ENCODE data around the gene ST8SIA3. TPM values are rescaled to one million over a fixed set of nuclear protein-coding genes. Genes with fewer than 3 reads are reported as not detected.

The ST8SIA3 gene, protein sequence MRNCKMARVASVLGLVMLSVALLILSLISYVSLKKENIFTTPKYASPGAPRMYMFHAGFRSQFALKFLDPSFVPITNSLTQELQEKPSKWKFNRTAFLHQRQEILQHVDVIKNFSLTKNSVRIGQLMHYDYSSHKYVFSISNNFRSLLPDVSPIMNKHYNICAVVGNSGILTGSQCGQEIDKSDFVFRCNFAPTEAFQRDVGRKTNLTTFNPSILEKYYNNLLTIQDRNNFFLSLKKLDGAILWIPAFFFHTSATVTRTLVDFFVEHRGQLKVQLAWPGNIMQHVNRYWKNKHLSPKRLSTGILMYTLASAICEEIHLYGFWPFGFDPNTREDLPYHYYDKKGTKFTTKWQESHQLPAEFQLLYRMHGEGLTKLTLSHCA
- not detected in 2 replicates for total RNA-seq (2014; rRNA removed; shearing (Covaris generic))

DNA sequence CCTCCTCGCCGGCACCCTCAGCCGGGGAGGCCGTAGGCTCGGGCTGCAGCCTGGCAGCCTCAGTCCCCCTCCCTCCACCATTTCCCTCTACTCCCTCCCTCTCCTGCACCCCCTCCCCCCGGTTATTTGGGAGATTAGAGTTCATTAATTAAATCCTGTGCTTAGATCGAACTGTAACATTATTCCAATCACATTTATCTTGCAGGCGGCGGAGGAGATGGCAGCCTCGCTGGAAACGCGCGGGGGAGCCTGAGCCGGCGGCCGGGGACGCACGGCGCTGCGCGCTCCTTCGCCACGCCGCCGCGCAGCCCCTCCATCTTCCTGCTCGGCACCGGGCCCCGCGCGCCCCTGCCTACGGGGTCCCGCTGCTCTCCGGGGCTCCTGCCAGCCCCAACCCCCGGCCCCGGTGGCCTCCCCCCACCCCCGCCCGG is at the start of gene ST8SIA3:
Gene ST8SIA3 (plus strand): TSS at position 287 of the 431 bp plus-strand sequence. CDS start 290 bp downstream, outside the sequence.
- no peak for DNase-seq (ENCODE audit: low read depth)

DNA sequence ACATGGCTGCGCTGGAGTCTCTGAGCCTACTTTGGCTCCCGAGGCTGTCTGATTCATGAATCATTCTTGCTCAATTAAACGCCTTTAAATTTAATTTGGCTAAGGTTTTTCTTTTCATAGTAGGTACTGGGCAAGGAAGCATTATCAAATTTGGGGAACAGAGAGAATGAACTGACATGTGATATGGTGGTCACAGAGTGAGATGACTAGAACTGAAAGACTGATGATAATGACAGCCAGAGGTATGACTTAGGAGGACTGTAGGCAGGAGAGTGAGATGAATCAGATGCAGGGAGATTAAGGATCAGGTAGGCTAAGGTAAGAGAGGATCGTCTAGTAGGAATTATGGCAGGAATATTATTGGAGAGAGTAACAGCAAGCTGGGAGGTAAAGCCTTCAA is 40.9 kb upstream of the ST8SIA3 start:
- DNase-seq (ENCODE audit: low read depth) = no peak

DNA sequence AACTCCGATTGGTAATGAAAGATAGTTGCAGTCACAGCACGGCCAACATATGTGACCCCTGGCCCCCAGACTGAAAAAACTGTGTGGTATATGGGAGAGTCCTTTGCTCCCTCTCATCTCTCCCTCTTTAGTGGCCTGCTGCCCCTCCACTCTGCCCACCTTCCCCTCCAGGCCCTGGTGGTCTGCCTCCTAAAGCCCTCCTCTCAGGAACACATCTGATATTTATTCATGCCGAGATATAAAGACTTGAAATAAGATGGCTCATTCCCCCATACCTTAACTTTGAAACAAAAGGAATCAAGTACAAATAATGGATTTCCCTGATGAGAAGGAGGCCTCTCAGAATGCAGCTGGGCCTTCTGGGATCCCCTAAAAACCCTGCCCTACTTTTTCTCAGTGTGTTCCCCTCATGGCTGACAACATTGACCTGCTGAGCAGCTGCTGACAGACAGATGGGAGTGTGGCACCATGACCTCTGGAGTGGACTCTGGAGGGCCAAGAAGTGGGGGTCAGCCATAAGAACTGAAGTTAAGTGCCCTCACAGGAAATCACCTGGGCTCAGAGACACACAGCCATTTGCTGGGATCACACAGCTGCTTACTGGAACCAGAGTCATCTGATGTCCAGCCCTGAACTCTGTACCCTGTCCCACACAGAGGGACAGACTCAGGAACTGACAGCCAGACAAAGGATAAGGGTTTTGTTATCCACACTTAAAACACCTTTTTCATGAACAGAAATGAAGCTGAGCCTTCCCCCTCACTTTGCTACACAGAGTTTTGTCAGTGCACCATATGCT is 39.8 kb upstream of the ST8SIA3 start:
- no peak for DNase-seq (ENCODE audit: low read depth)

DNA sequence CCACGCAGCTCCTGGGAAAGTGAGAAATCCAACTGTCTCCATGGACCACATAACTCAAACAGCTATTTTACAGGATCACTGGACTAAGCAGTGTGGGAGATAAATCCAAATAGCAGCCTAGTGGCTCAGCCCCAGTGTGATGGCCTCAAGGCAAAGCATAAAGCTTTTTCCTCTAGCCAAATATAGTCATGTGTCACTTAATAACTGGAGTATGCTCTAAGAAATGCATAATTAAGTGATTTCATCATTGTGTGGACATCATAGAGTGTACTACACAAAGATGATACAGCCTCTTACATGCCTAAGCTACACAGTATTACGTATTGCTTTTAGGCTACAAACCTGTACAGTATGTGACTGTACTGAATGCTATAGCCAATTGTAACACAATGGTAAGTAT is 31.8 kb upstream of the ST8SIA3 start:
- DNase-seq (ENCODE audit: low read depth) = no peak

DNA sequence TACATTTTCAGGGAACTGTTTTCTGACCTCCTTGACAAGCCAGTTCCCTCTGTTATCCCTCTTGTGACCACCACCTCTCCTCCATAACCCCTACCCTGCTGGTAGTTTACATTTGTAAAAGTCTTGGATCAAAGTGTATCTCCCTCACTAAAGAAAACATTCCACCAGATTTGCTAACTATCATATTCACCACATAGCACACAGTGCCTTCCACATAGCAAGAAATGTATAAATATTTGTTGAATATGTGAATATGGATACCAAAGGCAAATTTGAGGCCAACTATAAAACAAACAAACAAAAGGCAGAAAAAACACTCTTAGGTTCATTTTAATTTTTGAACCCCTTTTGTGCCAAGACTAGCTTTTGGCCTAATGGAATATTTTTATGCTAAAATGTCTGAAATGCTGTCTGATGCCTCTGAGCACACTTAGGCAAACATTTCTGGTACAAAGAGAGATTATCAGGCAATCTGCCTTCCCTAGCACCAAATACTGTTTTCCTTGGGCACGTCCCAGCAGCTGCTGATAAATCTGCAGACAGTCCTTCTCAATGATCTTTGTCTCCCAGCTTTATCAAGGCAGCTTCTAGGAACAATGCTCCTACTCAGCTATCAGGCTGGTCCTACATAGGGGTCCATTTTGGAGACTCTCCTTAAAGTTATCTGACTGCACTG is 26.7 kb upstream of the ST8SIA3 start:
- no peak for DNase-seq (ENCODE audit: low read depth)

DNA sequence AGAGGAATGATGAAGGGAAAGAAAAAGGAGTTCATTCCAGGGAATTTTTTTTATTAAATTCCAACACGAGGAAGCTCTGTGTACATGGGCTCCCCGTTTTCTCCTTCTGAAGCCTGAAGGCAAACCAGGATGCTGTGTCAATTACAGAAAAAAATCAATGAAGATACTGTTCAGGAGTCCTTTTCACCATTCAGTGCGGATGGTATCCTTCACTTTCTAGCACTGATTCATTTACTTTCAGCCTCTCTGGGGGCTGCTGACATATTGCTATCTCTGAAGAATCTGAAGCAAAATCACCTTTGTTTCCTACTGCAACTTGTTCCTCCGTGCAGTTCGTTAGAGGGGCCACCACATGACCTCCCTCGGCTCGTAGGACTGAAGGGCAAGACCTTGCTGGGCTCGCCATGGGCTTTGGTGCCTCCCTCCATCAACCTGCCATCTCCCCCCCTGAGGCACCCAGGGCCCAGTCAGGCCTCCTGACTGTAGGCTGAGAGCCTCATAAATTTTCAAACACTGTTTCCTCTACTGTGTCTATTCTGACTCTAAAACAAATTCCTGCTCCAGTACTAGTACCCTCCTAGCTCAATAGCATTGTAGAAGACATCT is 25.5 kb upstream of the ST8SIA3 start:
- no peak for DNase-seq (ENCODE audit: low read depth)

DNA sequence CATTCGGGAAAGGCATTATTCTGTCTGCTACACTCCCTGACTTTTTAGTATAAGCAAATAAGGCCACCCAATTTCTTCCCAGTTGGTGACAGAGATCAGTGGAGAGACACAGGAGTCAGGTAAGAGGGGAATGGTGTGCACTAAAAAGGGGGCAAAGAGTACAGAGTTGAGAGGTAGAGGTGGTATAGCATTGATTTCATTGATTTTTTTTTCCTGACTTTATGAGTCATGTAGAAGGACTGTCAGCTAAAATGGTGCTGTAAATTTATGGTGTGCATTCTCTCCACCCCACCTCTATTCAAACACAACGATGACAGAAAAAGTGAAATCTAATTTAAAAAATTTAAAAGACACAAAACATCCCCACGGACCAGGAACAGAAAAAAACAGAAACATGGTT is 23.7 kb upstream of the ST8SIA3 start:
- no peak for DNase-seq (ENCODE audit: low read depth)

DNA sequence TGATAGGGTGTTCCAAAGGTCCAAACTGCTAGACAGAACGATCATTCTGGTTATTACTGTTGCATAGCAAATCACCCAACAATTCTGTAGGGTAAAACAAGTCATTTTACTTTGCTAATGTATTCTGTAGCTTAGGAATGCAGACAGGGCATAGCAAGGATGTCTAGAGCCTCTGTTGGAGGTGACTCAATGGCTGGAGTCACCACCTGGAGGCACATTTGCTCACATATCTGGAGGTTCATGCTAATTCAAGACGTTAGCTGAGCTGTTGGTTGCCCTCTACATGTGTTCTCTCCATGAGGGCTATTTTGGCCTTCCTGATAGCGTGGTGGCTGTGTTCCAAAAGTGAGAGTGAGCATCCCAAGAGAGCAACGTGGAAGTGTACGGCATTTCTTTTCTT is 22.5 kb upstream of the ST8SIA3 start:
- DNase-seq (ENCODE audit: low read depth) = no peak

DNA sequence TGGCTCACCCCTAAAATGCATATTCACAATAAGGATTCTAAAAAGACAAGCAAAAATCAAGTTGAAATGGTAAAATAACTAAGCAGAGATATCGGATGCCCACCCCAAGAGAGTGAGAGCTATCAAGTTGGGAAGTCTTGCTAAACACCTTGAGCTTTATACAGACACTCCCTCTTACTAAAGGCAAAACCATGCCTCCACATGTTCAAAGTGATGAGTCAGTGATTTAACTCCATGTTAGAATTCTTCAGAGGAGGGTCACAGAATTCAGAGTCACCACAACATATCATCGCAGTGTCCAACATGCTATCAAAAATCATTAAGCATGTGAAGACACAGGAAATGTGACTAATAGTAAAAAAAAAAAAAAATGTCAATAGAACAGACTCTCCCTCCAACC is 20.6 kb upstream of the ST8SIA3 start:
- no peak for DNase-seq (ENCODE audit: low read depth)

DNA sequence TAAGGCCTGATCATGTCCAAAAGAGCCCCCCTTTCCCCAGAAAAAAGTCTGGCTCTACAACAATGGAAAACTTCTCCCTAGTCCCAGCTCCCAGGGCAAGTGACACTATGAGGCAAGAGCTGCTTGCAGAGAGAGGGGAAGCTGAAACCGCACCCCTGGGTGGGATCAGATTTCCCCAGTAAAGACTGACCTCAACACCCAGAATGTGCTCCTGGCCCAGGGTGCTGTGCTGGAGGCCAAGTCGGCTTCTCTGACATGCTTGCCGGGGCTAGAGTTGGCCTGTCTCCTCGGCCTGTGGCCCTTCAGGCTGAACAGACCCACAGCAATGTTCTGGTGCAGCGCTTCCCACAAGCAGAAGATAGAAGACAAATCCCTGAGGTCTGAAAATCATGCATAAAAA is 18.4 kb upstream of the ST8SIA3 start:
- DNase-seq (ENCODE audit: low read depth) = no peak

DNA sequence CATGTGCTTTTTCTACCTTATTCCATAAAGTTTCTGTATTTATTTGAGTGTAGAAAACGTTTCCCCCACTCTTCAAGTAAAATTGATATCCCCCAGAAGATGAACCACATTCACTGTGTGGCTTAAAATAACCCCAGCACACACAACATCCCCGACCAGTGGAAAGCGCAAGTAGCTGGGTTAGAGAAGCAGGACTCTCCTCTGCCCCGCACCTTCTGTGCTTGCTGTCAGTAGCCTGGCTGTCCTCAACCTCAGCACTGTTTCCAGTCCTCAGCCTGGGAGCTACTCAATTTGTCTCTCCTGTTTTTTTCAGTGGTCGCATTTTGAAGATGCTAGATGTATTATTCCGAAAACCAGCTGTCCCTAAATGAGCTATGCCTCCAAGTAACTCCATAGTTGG is 18.0 kb upstream of the ST8SIA3 start:
- no peak for DNase-seq (ENCODE audit: low read depth)

DNA sequence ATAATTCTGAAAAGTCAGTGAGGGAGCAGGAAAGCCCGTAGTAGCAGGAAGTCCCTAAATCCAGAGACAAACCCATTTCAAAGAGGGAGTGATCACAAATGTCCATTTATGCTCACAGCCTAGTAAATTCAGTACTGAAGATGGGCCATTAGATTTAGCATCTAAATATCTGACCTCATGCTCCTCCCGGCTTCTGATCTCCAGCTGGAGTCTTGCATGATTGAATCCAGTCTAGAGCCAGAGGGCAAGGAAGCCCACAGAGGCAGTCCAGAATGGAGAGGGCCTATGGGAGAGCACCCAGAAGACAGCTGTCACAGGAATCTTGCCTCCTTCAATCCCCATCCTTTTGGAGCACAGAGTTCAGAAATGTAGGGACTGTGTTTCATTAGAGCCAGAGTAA is 16.0 kb upstream of the ST8SIA3 start:
- DNase-seq (ENCODE audit: low read depth) = no peak

DNA sequence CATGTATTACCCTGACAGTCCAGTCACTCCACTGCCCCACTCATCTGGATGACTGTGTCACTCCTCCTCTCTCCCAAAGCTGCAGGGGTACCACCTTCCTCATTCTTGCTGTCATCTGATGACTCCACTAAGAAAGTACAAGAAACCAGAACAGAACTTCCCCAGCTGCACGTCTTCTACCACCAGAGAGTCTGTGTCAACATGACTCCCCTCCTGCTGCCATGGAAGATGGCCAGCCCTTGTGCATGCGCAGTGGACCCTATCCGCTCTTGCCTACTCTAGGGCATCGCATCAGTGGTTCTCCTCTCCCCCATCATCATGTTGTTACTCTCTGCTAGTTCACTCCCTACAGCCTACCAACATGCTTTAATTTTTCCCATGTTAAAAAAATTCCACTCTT is 14.5 kb upstream of the ST8SIA3 start:
- DNase-seq (ENCODE audit: low read depth) = no peak

DNA sequence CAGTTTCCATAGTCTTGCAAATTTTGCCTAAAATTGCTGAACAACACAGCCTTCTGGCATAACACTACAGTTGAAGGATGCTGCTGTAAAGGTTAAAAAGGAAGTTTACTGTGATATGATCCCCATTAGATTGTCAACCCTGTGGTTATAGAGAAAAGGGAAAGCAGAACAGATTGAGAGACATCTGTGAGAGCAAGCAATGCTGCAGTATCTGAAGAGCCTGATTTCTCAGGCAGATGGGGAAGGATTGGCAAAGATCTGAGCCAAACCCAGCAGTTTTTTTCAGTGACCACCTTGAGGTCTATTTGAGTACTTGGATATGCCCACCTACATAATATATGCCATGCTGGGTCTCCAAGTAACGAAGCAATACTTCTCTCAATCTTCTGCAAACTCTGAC is 8.5 kb upstream of the ST8SIA3 start:
- DNase-seq (ENCODE audit: low read depth) = no peak

DNA sequence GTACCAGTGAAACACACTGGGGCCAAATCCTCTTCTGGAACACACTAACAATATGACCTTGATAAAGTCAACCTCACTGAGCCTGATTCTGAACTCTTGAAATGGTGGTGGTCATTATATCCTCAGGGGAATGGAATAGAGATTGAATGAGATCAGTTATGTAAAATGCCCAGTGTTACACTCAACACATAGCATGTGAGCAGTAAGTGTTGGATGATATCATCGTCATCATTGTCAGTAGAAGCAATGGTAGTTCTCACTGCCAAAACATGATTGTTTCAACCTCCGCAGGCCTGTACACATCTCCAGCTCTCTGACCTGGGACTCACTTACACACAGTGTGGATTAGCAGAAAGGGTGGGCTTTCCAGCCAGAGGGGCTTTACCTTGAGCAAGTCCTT is 5.5 kb upstream of the ST8SIA3 start:
- DNase-seq (ENCODE audit: low read depth) = no peak

DNA sequence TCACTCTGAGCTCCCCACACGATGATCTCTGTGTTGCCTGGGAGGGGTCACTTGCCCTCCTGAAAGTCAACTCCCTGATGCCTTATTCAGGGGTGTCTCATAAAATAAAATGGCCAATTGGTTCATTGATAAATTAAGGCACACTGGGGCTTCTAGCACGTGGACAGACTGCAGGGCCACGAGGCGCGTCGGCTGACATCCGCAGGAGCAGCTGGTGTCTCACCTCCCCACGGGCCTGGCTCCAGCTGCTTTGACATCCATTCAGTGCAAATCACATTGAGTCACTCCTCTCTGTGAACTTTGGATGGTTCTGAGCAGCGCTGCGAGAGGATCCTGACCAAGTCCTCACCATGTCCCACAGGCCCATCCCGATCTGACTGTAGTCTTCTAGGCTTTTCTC is 4.6 kb upstream of the ST8SIA3 start:
- DNase-seq (ENCODE audit: low read depth) = no peak

DNA sequence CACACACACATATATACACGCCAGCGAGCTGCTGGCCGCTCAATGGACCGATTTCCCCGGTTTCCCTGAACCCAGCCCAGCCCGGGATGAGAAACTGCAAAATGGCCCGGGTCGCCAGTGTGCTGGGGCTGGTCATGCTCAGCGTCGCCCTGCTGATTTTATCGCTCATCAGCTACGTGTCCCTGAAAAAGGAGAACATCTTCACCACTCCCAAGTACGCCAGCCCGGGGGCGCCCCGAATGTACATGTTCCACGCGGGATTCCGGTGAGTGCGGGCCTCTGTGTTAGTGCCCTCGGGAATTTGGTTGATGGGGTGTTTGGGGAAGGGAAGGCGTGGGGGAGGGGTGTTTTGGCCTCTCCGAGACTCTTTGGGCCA is 392 bp downstream of the ST8SIA3 start:
- no peak for DNase-seq (ENCODE audit: low read depth)

DNA sequence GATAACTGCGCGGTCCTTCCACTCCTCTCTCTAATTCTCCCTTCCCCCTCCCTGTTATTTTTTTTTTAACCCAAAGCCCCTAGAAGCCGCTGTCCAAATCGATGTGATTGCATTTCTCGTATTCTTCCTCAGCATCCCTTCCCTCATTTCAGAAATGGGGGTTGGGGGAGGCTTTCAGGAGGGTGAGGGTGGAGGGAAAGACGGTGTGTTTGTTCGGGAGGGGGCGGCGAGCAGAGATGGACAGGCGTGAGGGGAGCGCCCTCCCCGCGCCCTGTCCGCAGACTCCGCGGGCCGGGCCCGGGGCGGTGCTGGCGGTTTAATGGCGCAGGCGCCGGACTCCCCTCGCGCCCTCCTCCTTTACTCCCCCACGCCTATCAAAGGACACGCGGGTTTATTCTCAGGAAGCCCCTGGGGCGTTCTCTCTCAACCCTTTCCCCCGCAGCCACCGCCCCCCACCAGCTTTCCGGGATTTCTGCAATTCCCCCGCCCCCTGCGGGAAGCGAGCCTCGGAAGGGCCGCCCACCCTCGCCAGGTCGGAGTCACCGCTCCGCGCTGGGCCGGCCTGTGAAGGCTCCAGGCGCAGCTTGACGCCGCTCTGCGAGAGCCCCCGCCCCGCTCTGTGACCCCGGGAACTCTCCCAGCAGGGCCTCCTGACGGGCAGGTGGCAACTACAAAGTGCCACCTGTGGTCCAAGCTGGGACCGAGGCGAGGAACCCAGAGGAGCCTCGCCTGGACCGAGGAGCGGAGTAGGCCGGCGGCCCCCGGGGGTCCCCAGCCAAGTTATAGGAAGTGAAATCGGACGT is 981 bp downstream of the ST8SIA3 start:
- DNase-seq (ENCODE audit: low read depth) = no peak

DNA sequence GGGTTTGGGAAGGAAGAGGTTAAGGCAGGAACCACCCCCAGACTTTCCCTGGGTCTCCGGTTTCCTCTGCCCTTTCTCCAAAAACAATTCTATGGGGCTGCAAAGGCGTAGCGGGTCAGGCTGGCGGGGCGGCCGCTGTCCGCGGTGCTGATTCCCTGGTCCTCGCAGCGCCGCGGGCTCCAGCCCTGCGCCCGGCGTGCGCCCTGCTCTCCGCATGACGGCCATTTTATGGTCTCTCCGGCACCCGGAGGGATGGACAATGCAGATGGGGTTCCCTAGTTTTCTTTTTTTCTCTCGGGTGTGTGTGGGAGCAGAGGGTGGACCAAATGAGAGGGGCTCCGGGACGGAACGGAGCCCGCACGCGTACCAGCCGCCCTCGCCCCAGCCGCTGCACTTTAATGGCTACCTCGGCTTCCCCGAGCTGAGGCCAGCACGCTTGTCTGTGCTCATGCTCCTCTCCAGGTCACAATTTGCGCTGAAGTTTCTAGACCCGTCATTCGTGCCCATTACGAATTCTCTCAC is 1.6 kb downstream of the ST8SIA3 start:
- no peak for DNase-seq (ENCODE audit: low read depth)

DNA sequence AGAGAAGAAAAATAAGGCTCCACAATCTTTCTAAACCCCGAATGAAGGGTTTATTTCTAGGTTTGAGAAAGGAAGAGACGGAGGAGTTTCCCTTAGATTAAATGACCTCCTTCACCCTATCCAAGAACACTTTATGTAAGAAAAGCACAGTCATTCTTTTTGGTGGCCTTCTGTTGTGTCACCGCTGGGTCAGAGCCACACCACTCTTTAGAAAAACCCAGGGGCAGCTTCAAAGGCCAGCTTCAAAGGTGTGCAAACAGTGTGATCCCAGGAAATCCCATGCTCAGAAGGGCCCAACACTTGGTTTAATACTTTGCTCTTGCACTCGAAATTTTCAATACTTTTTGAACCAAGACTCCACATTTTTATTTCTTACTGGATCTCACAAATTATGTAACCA is 7.1 kb downstream of the ST8SIA3 start:
- DNase-seq (ENCODE audit: low read depth) = no peak

DNA sequence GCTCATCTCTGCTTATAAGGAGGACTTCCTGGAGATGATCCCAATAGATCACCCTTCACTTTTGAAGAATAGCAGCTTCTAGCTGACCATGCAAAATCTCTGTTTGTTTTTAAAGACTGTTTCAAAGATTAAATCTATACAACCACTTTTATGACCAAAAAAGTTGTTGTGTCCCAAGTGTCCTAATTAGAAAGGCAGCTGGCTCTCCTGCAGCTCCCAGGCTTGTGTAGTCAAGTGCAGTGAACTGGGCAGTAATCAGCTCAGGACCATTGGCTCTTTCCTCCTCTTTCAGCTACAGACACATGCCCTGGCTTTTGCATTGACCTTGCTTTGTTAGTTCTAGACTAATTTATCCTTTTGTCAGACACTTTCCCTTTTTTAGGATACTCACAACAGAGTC is 10.4 kb downstream of the ST8SIA3 start:
- DNase-seq (ENCODE audit: low read depth) = no peak
